NCI-H345 (cell line): ENCODE data around the gene ACAT1.
"Not testable (repeated sequence)": the region's sequence is repeated elsewhere in the genome, so short reads cannot be mapped to it uniquely, and the experiment has no call there.

ENCODE experiments used
- DNase-seq: peaks from one replicate; lab custom pipeline; 2025; lab: John Stamatoyannopoulos, UW

ACAT1 gene

DNA sequence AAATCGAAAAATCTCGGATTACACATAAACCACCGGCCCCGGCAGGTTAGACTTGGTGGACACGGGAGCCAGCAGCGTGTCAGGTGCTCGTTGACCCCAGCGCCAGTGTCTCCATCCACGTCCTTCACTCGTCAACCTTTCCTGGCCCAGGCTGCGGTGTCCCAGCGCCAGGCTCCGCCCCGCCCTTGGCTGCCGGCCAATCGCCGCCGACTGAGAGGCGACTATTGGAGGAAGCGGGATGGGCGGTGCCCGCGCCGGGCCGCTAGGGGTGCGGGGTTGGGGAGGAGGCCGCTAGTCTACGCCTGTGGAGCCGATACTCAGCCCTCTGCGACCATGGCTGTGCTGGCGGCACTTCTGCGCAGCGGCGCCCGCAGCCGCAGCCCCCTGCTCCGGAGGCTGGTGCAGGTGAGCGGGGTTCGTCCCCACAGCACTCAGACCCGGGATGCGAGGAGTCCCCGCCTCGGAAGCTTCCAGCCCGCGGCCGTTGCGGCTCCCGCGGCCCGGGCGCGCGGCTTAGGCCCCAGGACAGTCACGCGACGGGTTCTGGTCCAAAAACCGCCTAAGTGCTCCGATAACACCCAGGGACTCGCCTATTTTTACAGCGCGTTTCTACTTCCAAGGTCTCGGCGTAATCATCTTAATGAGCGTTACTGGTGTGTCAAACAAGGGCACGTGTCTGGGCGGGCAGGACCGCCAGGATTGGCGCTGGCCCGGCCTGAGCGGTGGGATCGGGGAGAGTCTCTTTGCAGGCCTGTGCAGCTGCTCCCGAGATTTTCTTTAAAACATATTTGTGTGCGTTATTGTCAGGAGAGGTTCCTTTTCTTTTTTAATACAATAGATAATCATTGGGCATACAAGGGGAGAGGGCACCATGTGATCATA is at the start of gene ACAT1:
TSS of gene ACAT1 (plus strand) at position 294 of the 882 bp plus-strand sequence. CDS start at position 334, 40 bp downstream.
- peak; percentile 94 for DNase-seq

DNA sequence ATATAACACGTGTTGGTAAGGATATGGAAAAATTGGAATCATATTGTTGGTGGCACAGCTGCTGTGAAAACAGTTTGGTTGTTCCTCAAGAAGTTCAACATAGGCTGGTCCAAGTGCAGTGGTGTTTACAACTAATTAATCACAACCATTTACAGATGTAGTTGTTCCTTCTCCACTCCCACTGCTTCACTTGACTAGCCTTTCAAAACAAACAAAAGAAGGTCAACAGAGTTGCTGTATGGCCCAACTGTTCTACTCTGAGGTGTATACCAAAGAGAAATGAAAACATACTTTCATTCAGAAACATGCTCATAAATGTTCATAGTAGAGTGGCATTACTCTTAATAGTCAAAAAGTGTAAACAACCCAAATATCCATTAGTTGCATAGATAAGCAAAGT is 36.6 kb upstream of the ACAT1 start:
- no peak for DNase-seq

- no peak for DNase-seq
Measured at GRCh38 chr11:108085672-108086071, 35.7 kb upstream of the ACAT1 start.

DNA sequence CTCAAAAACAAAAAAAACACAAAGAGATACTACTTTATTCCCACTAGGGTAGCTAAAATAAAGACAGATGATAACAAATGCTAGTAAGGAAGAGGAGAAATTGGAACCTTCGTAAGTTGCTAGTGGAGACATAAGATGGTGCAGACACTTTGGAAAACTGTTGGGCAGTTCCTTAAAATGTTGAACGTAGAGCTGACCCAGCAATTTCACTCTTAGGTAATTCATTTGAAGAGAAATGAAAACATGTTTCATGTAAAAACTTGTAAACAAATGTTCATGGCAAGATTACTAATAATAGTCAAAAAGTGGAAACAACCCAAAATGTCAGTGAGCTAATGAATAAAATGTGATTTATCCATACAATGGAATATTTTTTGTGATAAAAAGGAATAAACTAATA is 29.2 kb upstream of the ACAT1 start:
- no peak for DNase-seq

DNA sequence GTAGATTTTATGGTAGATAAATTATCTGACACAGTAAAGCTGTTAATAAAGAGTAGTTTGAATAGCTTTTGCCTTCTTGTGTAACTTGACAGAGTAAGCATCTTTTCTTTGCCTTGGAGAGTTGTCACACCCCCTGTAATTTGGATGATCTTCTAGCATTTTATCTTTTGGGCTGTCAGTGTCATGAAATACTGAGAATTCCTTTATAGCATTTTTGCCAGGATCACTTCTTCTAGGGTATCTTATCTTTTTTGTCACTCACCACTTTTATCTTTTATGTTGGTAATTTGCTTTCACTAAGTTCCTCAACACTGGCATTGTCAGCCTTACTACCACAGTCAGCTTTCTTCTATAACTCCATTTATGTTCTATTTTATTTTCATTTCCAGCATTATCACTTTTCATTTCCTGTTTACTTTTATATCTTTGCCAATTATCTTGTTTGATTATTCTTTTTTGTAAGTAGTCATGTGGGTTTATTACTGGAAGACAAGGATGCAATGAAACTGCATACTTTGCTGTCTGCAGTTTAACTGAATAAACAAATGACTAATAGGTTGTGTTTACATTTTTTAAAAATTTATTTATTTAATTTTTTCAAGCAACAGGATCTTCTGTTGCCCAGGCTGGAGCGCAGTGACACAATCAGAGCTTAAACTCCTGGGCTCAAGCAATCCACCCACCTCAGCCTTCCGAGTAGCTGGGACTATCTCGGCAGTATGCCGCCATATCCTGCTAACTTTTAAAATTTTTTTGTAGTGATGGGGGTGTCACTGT is 28.1 kb upstream of the ACAT1 start:
- no peak for DNase-seq

- DNase-seq: no peak
Measured at GRCh38 chr11:108097179-108097578, 24.2 kb upstream of the ACAT1 start.

DNA sequence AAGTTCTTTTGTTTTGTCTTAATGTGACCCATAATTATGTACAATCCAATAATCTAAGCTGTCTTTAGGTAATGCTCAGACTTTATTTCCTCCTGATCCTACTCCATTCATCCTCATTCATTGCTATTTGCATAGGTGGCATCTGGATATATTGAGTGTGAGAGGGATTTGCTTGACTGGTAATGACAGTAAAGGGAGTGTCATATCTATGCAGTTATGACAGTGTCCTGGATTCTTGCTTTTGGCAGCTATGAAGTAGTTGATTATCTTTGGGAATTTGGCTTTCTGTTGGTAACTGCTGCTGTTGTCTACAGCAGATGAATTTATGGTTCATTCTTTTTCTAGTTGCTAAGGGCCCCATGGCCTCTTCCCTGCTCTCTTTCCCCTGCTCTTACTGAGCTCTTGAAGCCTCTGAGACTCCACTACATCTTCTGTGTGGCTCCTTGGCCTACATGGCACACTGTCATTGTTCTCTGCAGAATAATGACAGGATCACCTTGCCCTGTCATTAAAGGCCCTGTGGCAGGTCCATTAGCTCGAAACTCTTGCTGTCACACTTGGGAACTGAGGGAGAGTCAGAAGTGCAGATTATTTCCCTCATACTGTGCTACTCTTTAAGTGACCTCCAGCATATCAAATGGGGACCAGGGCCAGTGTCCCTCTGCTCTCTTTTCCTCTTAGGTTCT is 20.1 kb upstream of the ACAT1 start:
- DNase-seq: no peak

DNA sequence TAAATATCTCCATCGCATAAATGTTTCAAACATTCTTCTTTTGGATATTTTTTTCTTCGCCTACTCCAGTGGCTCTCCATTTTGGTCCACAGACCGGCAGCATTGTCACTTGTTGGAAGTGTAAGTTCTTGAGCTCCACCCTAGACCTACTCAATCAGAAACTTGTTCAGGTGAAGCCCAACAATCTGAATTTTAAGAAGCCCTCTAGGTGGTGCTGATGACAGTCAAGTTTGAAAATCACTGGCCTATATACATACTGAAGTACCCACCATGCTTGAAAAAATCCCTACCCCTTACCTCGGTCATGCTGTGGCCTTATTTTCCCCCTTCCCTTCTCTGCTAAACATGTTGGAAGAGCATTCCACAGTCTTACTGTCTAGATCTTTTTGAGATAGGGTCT is 10.2 kb upstream of the ACAT1 start:
- no peak for DNase-seq

GRCh38 chr11:108112057-108112456 is 9.3 kb upstream of the ACAT1 start:
- no peak for DNase-seq

DNA sequence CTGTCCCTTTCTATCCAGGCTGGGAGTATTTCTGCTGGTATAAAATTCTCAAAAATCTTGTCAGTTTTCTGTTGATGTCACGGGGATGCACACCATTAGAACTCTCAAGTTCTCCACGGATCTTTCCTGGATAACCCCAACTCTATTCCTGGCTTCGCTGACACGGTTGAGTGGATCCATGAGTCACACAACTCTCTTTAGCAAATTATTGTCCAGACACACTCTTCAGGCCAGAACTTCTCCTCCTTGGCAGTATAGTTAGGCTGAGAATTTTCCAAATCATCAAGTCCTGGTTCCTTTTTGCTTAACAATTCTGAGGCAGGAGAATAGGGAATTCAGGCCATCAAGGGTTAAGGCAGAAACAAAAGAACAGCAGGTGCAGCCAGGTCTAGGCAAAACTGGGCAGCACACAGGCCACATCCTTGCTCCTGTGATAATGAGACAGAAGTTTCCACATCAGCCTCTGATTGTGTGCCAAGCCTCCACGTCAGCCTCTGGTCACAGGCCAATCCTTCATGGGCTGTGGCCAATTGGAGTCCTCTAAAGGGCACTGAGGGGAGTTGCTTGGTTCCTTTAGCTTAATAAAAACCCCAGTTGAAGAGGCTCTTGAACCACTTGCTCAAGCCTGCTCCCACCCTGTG is 5.7 kb upstream of the ACAT1 start:
- peak; percentile 65 for DNase-seq

DNA sequence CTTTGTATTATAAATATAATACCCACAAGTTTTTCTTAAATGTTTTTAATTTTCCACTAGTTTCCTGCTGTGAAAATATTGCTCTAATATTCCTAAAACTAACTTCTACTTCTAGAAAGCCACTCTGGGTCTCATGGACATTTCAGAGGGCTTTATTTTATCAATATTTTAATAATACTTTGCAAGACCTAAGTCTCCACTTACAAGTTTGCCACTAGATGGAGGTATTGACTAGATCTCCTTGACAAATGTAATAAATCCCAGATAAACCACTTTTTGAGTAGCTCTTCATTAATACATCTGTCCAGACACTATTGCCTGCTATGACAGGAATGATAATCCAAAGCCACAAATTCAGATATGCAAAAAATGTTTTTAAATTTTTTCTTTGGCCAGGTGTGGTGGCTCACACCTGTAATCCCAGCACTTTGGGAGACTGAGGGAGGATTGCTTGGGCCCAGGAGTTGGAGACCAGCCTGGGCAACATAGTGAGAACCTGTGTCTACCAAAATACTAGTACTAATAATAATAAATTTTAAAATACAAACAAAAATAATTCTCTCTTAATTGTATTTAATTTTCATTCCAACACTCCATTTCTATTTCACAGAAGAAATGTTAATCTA is 3.5 kb upstream of the ACAT1 start:
- DNase-seq: peak; percentile 38

- not testable (repeated sequence) for DNase-seq
Measured at GRCh38 chr11:108120936-108121273, 462 bp upstream of the ACAT1 start.

DNA sequence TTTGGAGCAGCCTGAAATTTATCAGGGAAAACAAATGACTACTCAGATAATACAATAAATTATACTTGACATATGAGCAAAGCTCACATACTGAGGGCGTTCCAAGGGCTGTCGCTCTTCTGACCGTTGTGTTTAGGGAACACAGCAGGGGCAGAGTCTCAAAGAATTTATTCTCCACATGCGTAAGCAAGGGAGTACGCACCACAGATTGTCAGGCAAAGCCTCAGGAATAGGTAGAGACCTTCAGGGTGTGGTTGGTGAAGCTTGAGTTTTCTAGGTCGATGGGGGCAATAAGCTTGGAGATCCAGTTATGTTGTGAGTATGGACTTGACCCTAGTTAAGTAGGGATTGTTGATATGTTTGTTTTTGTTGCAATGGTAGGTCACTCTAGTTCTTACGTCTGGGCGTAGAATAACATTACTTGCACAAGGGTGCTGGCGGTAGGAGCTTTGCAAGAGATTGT is 830 bp downstream of the ACAT1 start:
- no peak for DNase-seq

- no peak for DNase-seq
Measured at GRCh38 chr11:108125096-108125495, 3.7 kb downstream of the ACAT1 start.

DNA sequence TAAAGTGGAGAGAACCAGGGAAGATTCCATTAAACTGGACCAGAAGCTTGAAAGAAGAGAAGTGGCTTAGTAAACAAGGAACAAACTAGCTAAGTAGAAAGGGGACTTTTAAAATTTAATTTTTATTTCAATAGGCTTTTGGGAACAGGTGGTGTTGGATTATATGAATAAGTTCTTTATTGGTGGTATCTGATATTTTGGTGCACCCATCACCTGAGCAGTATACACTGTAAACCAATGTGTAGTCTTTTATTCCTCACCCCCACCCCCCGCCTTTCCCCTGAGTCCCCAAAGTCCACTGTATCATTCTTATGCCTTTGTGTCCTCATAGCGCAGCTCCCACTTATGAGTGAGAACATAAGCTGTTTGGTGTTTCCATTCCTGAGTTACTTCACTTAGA is 7.4 kb downstream of the ACAT1 start:
- no peak for DNase-seq

- DNase-seq: no peak
Measured at GRCh38 chr11:108131993-108132392, 10.6 kb downstream of the ACAT1 start.

GRCh38 chr11:108132993-108133538 is 11.7 kb downstream of the ACAT1 start:
- DNase-seq: not testable (repeated sequence)

GRCh38 chr11:108135845-108136544 is 14.6 kb downstream of the ACAT1 start:
- no peak for DNase-seq

GRCh38 chr11:108137212-108137611 is 15.8 kb downstream of the ACAT1 start:
- no peak for DNase-seq

- no peak for DNase-seq
Measured at GRCh38 chr11:108142304-108142703, 20.9 kb downstream of the ACAT1 start.

GRCh38 chr11:108144615-108145014 is 23.2 kb downstream of the ACAT1 start:
- no peak for DNase-seq
